Erythroblast (primary cell): ENCODE measurements around the gene XRCC3.

Source experiments
- DNase-seq, 2 experiments: peaks; one replicate each; lab custom pipeline; 2025; lab: John Stamatoyannopoulos, UW
- GATA1 ChIP-seq: IDR thresholded peaks from 2 replicates; pipeline ENCODE4 v1.6.1; 2011; ENCODE audit warnings: low read depth, mild to moderate bottlenecking, control low read depth, low read length, moderate library complexity
- POLR2A ChIP-seq: IDR thresholded peaks from 2 replicates; pipeline ENCODE4 v1.6.1; 2011; ENCODE audit warnings: mild to moderate bottlenecking, low read length

Gene XRCC3

GRCh38 chr14:103702095-103702494 lies 13.2 kb downstream of the XRCC3 start:
- TF ChIP-seq POLR2A (no peak), GATA1 (no peak)
- no peak for DNase-seq

- DNase-seq: no peak
- TF ChIP-seq POLR2A (no peak), GATA1 (no peak)
Measured at GRCh38 chr14:103700753-103701490, 14.3 kb downstream of the XRCC3 start.

GRCh38 chr14:103699901-103700752 lies 15.1 kb downstream of the XRCC3 start:
- no peak for DNase-seq
- TF ChIP-seq GATA1: no peak
- no peak for TF ChIP-seq POLR2A

- TF ChIP-seq GATA1 (no peak), POLR2A (no peak)
- DNase-seq: no peak
Measured at GRCh38 chr14:103699261-103699661, 16.0 kb downstream of the XRCC3 start.

- no peak for DNase-seq
- TF ChIP-seq GATA1 (no peak), POLR2A (no peak)
Measured at GRCh38 chr14:103698380-103699260, 16.6 kb downstream of the XRCC3 start.

GRCh38 chr14:103697603-103698379 lies 17.5 kb downstream of the XRCC3 start:
- no peak for TF ChIP-seq POLR2A
- no peak for TF ChIP-seq GATA1
- DNase-seq: no peak

GRCh38 chr14:103697206-103697602 lies 18.0 kb downstream of the XRCC3 start:
- DNase-seq: no peak
- no peak for TF ChIP-seq GATA1
- TF ChIP-seq POLR2A: no peak

GRCh38 chr14:103696466-103697071 lies 18.7 kb downstream of the XRCC3 start:
- TF ChIP-seq POLR2A (no peak), GATA1 (no peak)
- no peak for DNase-seq

- no peak for DNase-seq
- no peak for TF ChIP-seq POLR2A
- TF ChIP-seq GATA1: no peak
Measured at GRCh38 chr14:103696070-103696402, 19.2 kb downstream of the XRCC3 start.

GRCh38 chr14:103695296-103696069 lies 19.8 kb downstream of the XRCC3 start:
- TF ChIP-seq POLR2A: no peak
- no peak for TF ChIP-seq GATA1
- no peak for DNase-seq

- TF ChIP-seq POLR2A: no peak
- no peak for TF ChIP-seq GATA1
- DNase-seq: no peak
Measured at GRCh38 chr14:103694572-103695026, 20.7 kb downstream of the XRCC3 start.

GRCh38 chr14:103693515-103693914 lies 21.7 kb downstream of the XRCC3 start:
- TF ChIP-seq POLR2A: no peak
- no peak for TF ChIP-seq GATA1
- no peak for DNase-seq
